ENCODE measurements around the gene TINAGL1.

- TF ChIP-seq CTCF (IDR thresholded peaks at IDR 0.05) (no peak), POLR2A (IDR thresholded peaks at IDR 0.05) (no peak), POLR2AphosphoS5 (IDR thresholded peaks at IDR 0.05) (no peak), EP300 (IDR thresholded peaks at IDR 0.05) (no peak)
Measured at GRCh38 chr1:31625561-31626222, 49.4 kb downstream of the TINAGL1 start.

All from gastroesophageal sphincter (tissue), 3 donors.